RWPE1 (cell line): ENCODE results near the gene SECTM1.

Experiments
- CTCF ChIA-PET: fragments of 350-600 bp; sonication (Branson Sonifier 250); formaldehyde crosslinking; extraction: SDS; loops from one replicate; lab custom pipeline; 2021; lab: Yijun Ruan, JAX
- POLR2A ChIA-PET: fragments of 400-600 bp; formaldehyde crosslinking; extraction: SDS; loops from one replicate; lab custom pipeline; 2020; ENCODE audit warnings: antibody characterized with exemption; ENCODE audit not compliant: low non-redundant PET; lab: Yijun Ruan, JAX
- DNase-seq: peaks from one replicate; pipeline ENCODE4 v3.0.0; 2012; ENCODE audit warnings: low spot score
- H3K27ac ChIP-seq: fragments of 450-650 bp; 2 replicates; pipeline ENCODE4 v1.5.1; 2017
- TF ChIP-seq, protein P1 (sequence below): fragments of 450-650 bp; conservative IDR thresholded peaks from 2 replicates; pipeline ENCODE4 v1.5.1; 2017; ENCODE audit warnings: low read depth, mild to moderate bottlenecking

The SECTM1 gene

DNA sequence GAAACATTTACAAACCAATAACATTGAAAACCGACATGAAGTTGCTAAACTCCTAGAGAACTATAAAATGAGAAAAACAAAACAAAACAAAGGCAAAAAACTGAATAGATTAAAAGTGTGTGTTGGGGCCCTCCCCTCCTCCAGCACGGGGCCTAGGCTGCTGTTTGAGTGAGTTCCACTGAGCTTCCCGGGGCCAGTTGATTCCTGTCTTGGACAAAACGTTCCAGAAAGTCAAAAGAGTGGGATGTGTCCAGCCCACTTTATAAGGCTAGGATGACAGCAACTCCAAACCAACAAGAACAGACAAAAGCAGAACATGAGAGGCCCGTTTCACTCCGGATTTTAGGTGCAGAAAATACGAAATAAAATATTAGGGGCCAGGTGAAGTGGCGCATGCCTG is 48.4 kb downstream of the SECTM1 start:
- ChIA-PET CTCF (no interaction called here), POLR2A (no interaction called here)
- H3K27ac ChIP-seq, result peak overlapping the region; percentile 100
- no peak for DNase-seq
- TF ChIP-seq, protein P1, sequence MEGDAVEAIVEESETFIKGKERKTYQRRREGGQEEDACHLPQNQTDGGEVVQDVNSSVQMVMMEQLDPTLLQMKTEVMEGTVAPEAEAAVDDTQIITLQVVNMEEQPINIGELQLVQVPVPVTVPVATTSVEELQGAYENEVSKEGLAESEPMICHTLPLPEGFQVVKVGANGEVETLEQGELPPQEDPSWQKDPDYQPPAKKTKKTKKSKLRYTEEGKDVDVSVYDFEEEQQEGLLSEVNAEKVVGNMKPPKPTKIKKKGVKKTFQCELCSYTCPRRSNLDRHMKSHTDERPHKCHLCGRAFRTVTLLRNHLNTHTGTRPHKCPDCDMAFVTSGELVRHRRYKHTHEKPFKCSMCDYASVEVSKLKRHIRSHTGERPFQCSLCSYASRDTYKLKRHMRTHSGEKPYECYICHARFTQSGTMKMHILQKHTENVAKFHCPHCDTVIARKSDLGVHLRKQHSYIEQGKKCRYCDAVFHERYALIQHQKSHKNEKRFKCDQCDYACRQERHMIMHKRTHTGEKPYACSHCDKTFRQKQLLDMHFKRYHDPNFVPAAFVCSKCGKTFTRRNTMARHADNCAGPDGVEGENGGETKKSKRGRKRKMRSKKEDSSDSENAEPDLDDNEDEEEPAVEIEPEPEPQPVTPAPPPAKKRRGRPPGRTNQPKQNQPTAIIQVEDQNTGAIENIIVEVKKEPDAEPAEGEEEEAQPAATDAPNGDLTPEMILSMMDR, result no peak

DNA sequence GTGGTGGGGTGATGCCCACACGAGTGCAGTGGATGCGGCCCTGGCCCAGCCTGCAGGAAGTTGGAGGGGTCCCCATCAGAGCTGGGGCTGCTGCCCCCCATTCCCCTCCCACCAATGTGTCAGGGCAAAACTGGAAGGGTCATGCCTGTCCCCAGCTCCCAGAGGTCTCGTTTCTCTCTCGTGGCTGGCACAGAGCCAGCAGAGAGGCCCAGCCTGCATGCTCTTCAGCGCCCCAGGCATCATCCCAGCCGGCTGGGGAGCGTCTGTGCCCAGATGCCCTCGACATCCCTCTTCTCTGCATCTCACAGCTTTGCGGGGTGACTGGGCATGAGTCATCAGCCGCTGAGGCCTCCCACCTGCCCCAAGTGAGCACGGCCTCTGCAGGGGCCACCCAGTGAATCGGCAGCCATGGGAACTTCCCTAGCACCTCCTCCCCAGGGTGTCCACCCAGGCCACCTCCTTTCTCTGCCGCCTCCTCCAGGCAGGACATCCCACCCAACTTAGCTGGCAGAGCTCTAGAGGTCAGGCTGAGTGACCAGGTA is 50.3 kb downstream of the SECTM1 start:
- DNase-seq, result peak; percentile 91
- POLR2A ChIA-PET, result interaction anchor here (1.0 to 1.1 kb wide), 2 partner anchors 9 to 10 kb away, joined by 4 to 5 read pairs; partner anchors contain the start of gene CSNK1D
- CTCF ChIA-PET, result interaction anchor here (0.6 kb wide), 1 partner anchor 43 kb away, joined by 3 read pairs; no protein-coding TSS in a partner anchor
- TF ChIP-seq, protein P1, result no peak
- H3K27ac ChIP-seq, result peak overlapping the region; percentile 100

DNA sequence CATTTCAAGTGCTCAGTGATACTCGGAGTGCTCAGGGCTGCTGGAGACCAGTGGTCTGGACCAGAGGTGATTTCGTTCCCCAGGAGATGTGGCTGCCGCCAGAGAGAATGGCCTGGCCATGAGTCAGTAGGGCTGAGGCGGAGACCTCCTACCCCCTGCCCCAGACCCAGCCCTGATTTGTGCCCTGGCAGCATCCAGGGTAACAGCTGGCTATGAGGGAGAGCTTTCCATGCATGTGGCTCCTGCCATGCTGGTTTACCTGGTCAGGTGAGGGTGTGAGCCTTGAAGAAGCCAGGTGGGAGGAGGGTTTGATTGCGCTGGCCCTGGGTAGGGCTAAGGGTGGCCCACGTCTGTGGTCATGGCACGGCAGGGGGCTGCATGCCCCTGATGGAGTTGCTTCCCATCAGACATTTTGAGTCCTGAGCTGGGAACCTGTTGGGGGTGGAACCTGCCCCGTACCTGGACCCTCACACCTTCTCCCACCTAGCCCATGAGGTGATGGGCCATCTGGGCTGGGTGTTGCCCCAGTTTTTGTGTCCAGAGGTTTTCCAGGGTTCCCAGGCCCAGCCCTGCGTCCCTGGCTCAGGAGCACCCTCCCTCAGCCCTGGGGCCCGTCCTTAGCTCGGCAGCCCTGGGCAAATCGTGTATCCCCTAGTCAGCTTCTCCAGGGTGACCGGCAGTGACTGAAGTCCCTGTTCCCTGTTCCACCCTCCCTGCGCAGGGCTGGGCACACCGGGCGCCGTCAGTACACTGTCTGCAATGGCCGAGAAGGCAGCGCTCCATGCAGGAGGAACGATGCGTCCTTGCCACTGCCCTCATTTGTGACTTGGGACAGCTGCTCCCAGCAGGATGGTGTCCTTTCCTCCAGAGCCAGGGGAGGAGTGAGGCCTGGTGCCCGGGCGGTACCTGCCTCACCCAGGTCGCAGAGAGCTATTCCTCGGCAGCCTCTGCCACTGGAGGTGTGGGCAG is 51.0 kb downstream of the SECTM1 start:
- H3K27ac ChIP-seq, result peak overlapping the region; percentile 100
- no peak for DNase-seq
- POLR2A ChIA-PET, result interaction anchor here (1.0 kb wide), 1 partner anchor 9 kb away, joined by 4 read pairs; the partner anchor contains the start of gene CSNK1D
- TF ChIP-seq, protein P1, result no peak
- CTCF ChIA-PET, result no interaction called here

DNA sequence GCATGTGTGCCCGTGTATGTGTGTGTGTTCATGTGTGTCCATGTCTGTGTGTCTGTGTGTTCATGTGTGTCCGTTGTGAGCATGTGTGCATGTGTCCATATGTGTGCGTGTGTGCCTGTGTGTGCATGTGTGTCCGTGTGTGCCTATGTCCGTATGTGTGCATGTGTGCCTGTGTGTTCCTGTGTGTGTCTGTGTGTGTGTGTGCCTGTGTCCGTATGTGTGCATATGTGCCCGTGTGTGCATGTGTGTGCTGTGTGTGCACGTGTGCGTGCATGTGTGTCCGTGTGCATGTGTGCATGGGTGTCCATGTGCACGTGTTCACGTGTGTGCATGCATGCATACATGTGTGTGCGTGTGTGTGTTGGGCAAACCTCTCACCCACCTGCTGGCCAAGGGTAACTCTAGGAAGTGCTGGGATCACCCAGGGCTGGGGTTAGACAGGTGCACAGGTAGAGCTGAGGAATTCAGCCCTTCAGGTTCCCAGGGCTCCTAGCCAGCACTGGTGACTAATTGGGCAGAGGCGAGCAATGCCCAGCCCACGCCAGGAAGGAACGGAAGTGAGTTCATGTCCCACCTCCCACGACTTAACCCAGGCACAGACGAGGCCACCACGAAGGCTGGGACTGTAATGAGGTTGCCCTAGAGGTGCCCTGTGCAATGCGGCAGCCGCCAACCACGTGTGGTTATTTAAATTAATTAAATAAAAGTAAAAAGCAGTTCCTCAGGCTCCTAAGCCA is 51.9 kb downstream of the SECTM1 start:
- TF ChIP-seq, protein P1, result no peak
- DNase-seq, result peak; percentile 83
- ChIA-PET POLR2A (no interaction called here), CTCF (interaction anchor here (0.5 to 0.6 kb wide), 2 partner anchors 78 to 321 kb away, joined by 3 to 5 read pairs; no protein-coding TSS in a partner anchor)
- H3K27ac ChIP-seq, result peak overlapping the region; percentile 100

DNA sequence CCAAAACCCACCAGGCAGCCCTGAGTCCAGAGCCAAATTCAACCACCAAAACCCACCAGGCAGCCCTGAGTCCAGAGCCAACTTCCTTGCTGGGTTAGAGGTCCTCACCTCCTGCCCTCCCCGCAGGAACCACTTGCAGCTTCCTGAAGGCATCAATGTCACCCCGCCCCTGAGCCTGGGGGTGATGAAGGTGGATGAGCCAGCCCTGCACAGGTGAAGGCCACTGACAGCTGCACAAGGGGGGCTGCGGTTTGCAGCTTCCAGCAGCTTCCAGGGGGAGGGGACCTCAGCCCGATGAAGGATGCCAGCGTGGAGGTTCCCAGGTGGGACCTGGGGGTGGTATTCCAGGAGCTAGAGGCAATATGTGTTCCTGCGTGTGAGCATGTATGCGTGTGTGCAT is 52.5 kb downstream of the SECTM1 start:
- no peak for DNase-seq
- ChIA-PET POLR2A (no interaction called here), CTCF (interaction anchor here (0.5 to 0.6 kb wide), 2 partner anchors 78 to 321 kb away, joined by 3 to 5 read pairs; no protein-coding TSS in a partner anchor)
- H3K27ac ChIP-seq, result peak overlapping the region; percentile 100
- TF ChIP-seq, protein P1, result no peak

DNA sequence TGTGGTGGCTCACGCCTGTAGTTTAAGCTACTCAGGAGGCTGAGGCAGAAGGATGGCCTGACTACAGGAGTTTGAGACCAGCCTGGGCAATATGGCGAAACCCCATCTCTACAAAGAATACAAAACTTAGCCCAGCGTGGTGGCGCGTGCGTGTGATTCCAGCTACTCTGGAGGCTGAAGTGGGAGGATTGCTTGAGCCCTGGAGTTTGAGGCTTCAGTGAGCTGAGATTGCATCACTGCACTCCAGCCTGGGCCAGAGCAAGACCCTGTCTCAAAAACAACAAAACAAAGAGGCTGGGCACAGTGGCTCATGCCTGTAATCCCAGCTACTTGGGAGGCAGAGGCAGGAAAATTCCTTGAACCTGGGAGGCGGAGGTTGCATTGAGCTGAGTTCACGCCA is 53.0 kb downstream of the SECTM1 start:
- DNase-seq, result no peak
- TF ChIP-seq, protein P1, result no peak
- ChIA-PET CTCF (no interaction called here), POLR2A (no interaction called here)
- H3K27ac ChIP-seq, result peak overlapping the region; percentile 100
